GM12878 (cell line): ENCODE measurements around the gene CTNNA1. TPM values are rescaled to one million over a fixed set of nuclear protein-coding genes. Genes with fewer than 3 reads are reported as not detected.

Source experiments
- ATAC-seq: fragments of 200-7000 bp; cut with Tn5 transposase; 3 replicates; pipeline ENCODE4 v1.9.1; 2020; ENCODE audit warnings: mild to moderate bottlenecking, moderate library complexity
- BruUV-seq: library from RNA; stranded (reverse); fragments of 400-500 nt; replicated peaks from 2 replicates; lab custom pipeline; 2021; lab: Mats Ljungman, UMichigan
- CTCF ChIA-PET: fragments of 300-600 bp; sonication (Branson Sonifier 250); formaldehyde crosslinking; extraction: SDS; loops from one replicate; lab custom pipeline; 2021; ENCODE audit warnings: inconsistent platforms; lab: Yijun Ruan, JAX
- POLR2A ChIA-PET: fragments of 350-600 bp; formaldehyde crosslinking; extraction: SDS; loops from one replicate; lab custom pipeline; 2021; ENCODE audit warnings: inconsistent platforms; lab: Charles Lee
- RAD21 ChIA-PET: fragments of 300-600 bp; sonication (Branson Sonifier 250); formaldehyde crosslinking; loops from one replicate; lab custom pipeline; 2023; ENCODE audit warnings: antibody characterized with exemption; ENCODE audit not compliant: unreplicated experiment; lab: Charles Lee
- SMC1A ChIA-PET: fragments of 300-600 bp; sonication (Branson Sonifier 250); formaldehyde crosslinking; loops from one replicate; lab custom pipeline; 2023; ENCODE audit not compliant: unreplicated experiment, uncharacterized antibody; lab: Charles Lee
- DNase-seq: peaks from one replicate; pipeline ENCODE4 v3.0.0-alpha.2; 2011; ENCODE audit warnings: low read depth, low spot score
- FAIRE-seq: peaks from 3 replicates; lab custom pipeline; 2011; peaks lifted over from hg19 to GRCh38; lab: Jason Lieb, UNC
- H2AFZ ChIP-seq: 2 replicates; pipeline ENCODE4 v1.6.0; 2011; ENCODE audit warnings: low read depth, low read length, control low read depth; ENCODE audit not compliant: control insufficient read depth
- H3K27ac ChIP-seq: 2 replicates; pipeline ENCODE4 v1.5.1; 2011; ENCODE audit warnings: control low read depth; ENCODE audit not compliant: control insufficient read depth, insufficient read depth
- H3K27me3 ChIP-seq, 2 experiments: replicated peaks in 1 of 2; 2 replicates each; pipeline versions ENCODE4 v1.6.0 to v1.6.1; 2011; ENCODE audit warnings: low read length in 1 of 2; ENCODE audit not compliant: control insufficient read depth in 2 of 2, insufficient read depth in 2 of 2
- H3K36me3 ChIP-seq, 2 experiments: 2 replicates each; pipeline ENCODE4 v1.5.1; 2011; ENCODE audit warnings: low read length in 1 of 2; ENCODE audit not compliant: control insufficient read depth in 2 of 2, insufficient read depth in 2 of 2
- H3K4me1 ChIP-seq: 2 replicates; pipeline ENCODE4 v1.6.1; 2011; ENCODE audit warnings: mild to moderate bottlenecking, low read length, moderate library complexity, mixed read lengths; ENCODE audit not compliant: control insufficient read depth, insufficient read depth
- H3K4me2 ChIP-seq: 2 replicates; pipeline ENCODE4 v1.6.0; 2011; ENCODE audit warnings: control low read depth; ENCODE audit not compliant: control insufficient read depth, insufficient read depth
- H3K4me3 ChIP-seq: fragments of 200-600 bp; sonication (generic); 2 replicates; pipeline ENCODE4 v1.5.1; 2016
- H3K79me2 ChIP-seq: 2 replicates; pipeline ENCODE4 v1.6.0; 2011; ENCODE audit warnings: low read length; ENCODE audit not compliant: control insufficient read depth, insufficient read depth
- H3K9ac ChIP-seq: 2 replicates; pipeline ENCODE4 v1.8.0; 2011; ENCODE audit warnings: low read length, control low read depth, mixed read lengths; ENCODE audit not compliant: control insufficient read depth, insufficient read depth
- H3K9me3 ChIP-seq: replicated peaks from 3 replicates; pipeline ENCODE4 v1.5.1; 2011; ENCODE audit warnings: mild to moderate bottlenecking, low read length; ENCODE audit not compliant: control insufficient read depth, insufficient read depth
- H4K20me1 ChIP-seq: 2 replicates; pipeline ENCODE4 v1.6.0; 2011; ENCODE audit not compliant: control insufficient read depth, insufficient read depth
- CTCF ChIP-seq, 3 experiments: IDR thresholded peaks in 2 of 3; conservative IDR thresholded peaks in 1 of 3; 2 replicates each; pipeline ENCODE4 v1.5.1; 2011; ENCODE audit warnings: low read depth in 3 of 3, low read length in 3 of 3, mild to moderate bottlenecking in 3 of 3, control low read depth in 2 of 3, moderate library complexity in 2 of 3, inconsistent platforms in 1 of 3, mixed read lengths in 1 of 3; ENCODE audit not compliant: control insufficient read depth in 2 of 3, insufficient read depth in 1 of 3; ENCODE audit errors: extremely low read depth in 1 of 3
- EGR1 ChIP-seq, 2 experiments: IDR thresholded peaks; 1 replicate in 1 of 2; 2 replicates in 1 of 2; pipeline ENCODE4 v1.6.1; 2011 to 2012; ENCODE audit warnings: low read depth in 2 of 2, low read length in 2 of 2, borderline replicate concordance in 1 of 2, mild to moderate bottlenecking in 1 of 2, moderate library complexity in 1 of 2
- GATAD2B ChIP-seq: fragments of 450-650 bp; conservative IDR thresholded peaks from 2 replicates; pipeline ENCODE4 v1.6.1; 2017; ENCODE audit warnings: low read depth, mild to moderate bottlenecking, moderate library complexity
- HDAC2 ChIP-seq: fragments of 200-600 bp; sonication (generic); IDR thresholded peaks from 2 replicates; pipeline ENCODE4 v1.6.1; 2017
- HDAC6 ChIP-seq: fragments of 200-600 bp; sonication (generic); IDR thresholded peaks from one replicate; pipeline ENCODE4 v1.8.0; 2017; ENCODE audit warnings: antibody characterized with exemption; ENCODE audit not compliant: unreplicated experiment
- JUNB ChIP-seq: IDR thresholded peaks from 2 replicates; pipeline ENCODE4 v1.6.1; 2016; ENCODE audit warnings: antibody characterized with exemption, mild to moderate bottlenecking
- PAX8 ChIP-seq: fragments of 450-650 bp; IDR thresholded peaks from 2 replicates; pipeline ENCODE4 v1.6.1; 2017; ENCODE audit warnings: mild to moderate bottlenecking, moderate library complexity
- POU2F2 ChIP-seq: IDR thresholded peaks from 3 replicates; pipeline ENCODE4 v1.6.1; 2011; ENCODE audit warnings: low read depth, mild to moderate bottlenecking, low read length, borderline replicate concordance
- RBBP5 ChIP-seq: fragments of 200-600 bp; sonication (generic); conservative IDR thresholded peaks from 2 replicates; pipeline ENCODE4 v1.6.1; 2016
- SMARCA5 ChIP-seq: fragments of 450-650 bp; IDR thresholded peaks from 2 replicates; pipeline ENCODE4 v1.6.1; 2017; ENCODE audit warnings: mild to moderate bottlenecking
- SMC3 ChIP-seq: IDR thresholded peaks from 2 replicates; pipeline ENCODE4 v1.6.1; 2011; ENCODE audit warnings: low read length, improper control_type of control experiment, borderline replicate concordance
- SREBF2 ChIP-seq: IDR thresholded peaks from 2 replicates; pipeline ENCODE4 v1.6.1; 2012; ENCODE audit warnings: mild to moderate bottlenecking, low read length
- WRNIP1 ChIP-seq: IDR thresholded peaks from 2 replicates; pipeline ENCODE4 v1.6.1; 2011; ENCODE audit warnings: low read depth, low read length, improper control_type of control experiment, borderline replicate concordance
- ZNF274 ChIP-seq: IDR thresholded peaks from one replicate; pipeline ENCODE4 v1.8.0; 2011; ENCODE audit not compliant: insufficient read length, insufficient read depth
- WGBS: methylation state at CpG from one replicate; pipeline ENCODE4 v1.1.6; 2016; ENCODE audit warnings: low lambda C conversion rate; ENCODE audit not compliant: insufficient replicate concordance, insufficient coverage; ENCODE audit errors: missing lambda C conversion rate; 5-methylcytosine and 5-hydroxymethylcytosine counted together
- in situ Hi-C: fragments of 300-500 bp; cut with MboI; formaldehyde crosslinking; loops from 9 replicates; pipeline ENCODE4 v1.14.3; 2018; ENCODE audit warnings: mixed read lengths
- intact Hi-C: fragments of 100-400 bp; cut with micrococcal nuclease; formaldehyde crosslinking; loops from one replicate; pipeline ENCODE4 v1.14.2; 2022; ENCODE audit not compliant: unreplicated experiment
- polyA plus RNA-seq, 11 experiments: library from polyadenylated mRNA; depleted of rRNA in 4 of 11; unstranded in 6 of 11; stranded (reverse) in 5 of 11; fragments of >200 nt; fragmentation: Nextera tagmentation in 4 of 11; fragmentation: Illumina TruSeq in 1 of 11; extraction: Ambion mirVana in 4 of 11; extraction: Trizol in 1 of 11; gene quantifications; 1 replicate in 1 of 11; 2 replicates in 10 of 11; pipeline versions ENCODE4 v1.2.1 to v1.2.3, GENCODE V29; 2011 to 2016; ENCODE audit warnings: inconsistent platforms in 2 of 11, missing spikeins in 2 of 11, low read depth in 1 of 11
- total RNA-seq, 4 experiments: library from RNA; depleted of rRNA in 3 of 4; stranded (reverse); fragments of >200 nt in 3 of 4; fragmentation: Illumina TruSeq in 1 of 4; extraction: Trizol in 1 of 4; gene quantifications; 2 replicates each; pipeline versions ENCODE4 v1.2.1 to v1.2.3, GENCODE V29; 2013 to 2021

The CTNNA1 gene
- total and polyA plus RNA-seq, 10 of the 15 experiments (the other 5 are each of a cell fraction or from before 2014, with no cell fraction given) = 32.6 to 104 (median 57.7) TPM

- in situ Hi-C loops = no loop called here
- RAD21 ChIA-PET = no interaction called here
- no peaks in the 10 kb centered on the region for H3K36me3 ChIP-seq
- ATAC-seq = no peak
- TF ChIP-seq CTCF (IDR thresholded peaks at IDR 0.05 in 2 of 3, conservative IDR thresholded peaks at IDR 0.05 in 1 of 3; ENCODE audit: control insufficient read depth in 2 of 3, extremely low read depth in 1 of 3, insufficient read depth in 1 of 3, low read depth in 3 of 3, low read length in 3 of 3) (0 out of 6 replicates have a peak, but pooled peaks of 1 of the 3 experiments have one; percentile 2), SREBF2 (no peak)
- TF ChIP-seq, all 136 proteins: peak for 1
- ChIA-PET POLR2A (no interaction called here), SMC1A (interaction anchor here (1.6 kb wide), 1 partner anchor 78 kb away, joined by 4 read pairs; no protein-coding TSS in a partner anchor), CTCF (interaction anchor here (1.3 to 1.5 kb wide), 3 partner anchors 12 to 43 kb away, joined by 3 to 4 read pairs (median 4); no protein-coding TSS in a partner anchor)
- no peak for DNase-seq
- Histone ChIP-seq H3K79me2 (no peaks in the 10 kb centered on the region), H3K4me2 (no peak overlapping the region), H4K20me1 (no peaks in the 10 kb centered on the region), H3K27me3 (no peaks in the 10 kb centered on the region; a peak in 1 of 4 replicates), H3K9ac (no peak overlapping the region), H3K27ac (no peak overlapping the region), H2AFZ (no peak overlapping the region), H3K4me3 (no peak overlapping the region), H3K9me3 (peaks cover 2% of the 10 kb centered on the region; the same call in 2 of the 3 replicates), H3K4me1 (no peaks in the 10 kb centered on the region)
- BruUV-seq = no TSS peak
- intact Hi-C loops = no loop called here
- 100% methylated on average over 1 of the region's 1 CpG for WGBS
- no peak for FAIRE-seq
Measured at GRCh38 chr5:138867011-138867410, 113.8 kb downstream of the CTNNA1 start.

- no peak overlapping the region for H2AFZ ChIP-seq
- no peak overlapping the region for H3K27ac ChIP-seq
- no peaks in the 10 kb centered on the region; the same call in 1 of the 2 replicates for H3K79me2 ChIP-seq
- ChIA-PET POLR2A (interaction anchor here (0.7 kb wide), 1 partner anchor 329 kb away, joined by 3 read pairs; no protein-coding TSS in a partner anchor), CTCF (interaction anchor here (1.4 kb wide), 1 partner anchor 290 kb away, joined by 3 read pairs; no protein-coding TSS in a partner anchor), RAD21 (interaction anchor here (0.7 to 0.9 kb wide), 2 partner anchors 12 to 76 kb away, joined by 3 read pairs; no protein-coding TSS in a partner anchor), SMC1A (interaction anchor here (1.5 kb wide), 1 partner anchor 17 kb away, joined by 4 read pairs; no protein-coding TSS in a partner anchor)
- DNase-seq (no peak), FAIRE-seq (no peak), ATAC-seq (no peak)
- no peaks in the 10 kb centered on the region; the same call in 2 of the 3 replicates for H3K9me3 ChIP-seq
- no peak overlapping the region for H3K4me3 ChIP-seq
- intact Hi-C loops (no loop called here), in situ Hi-C loops (no loop called here)
- H3K27me3 ChIP-seq = no peaks in the 10 kb centered on the region; a peak in 1 of 4 replicates
- H3K9ac ChIP-seq = no peak overlapping the region
- WGBS = 100% methylated on average over 1 of the region's 1 CpG
- no peaks in the 10 kb centered on the region for H4K20me1 ChIP-seq
- no peaks in the 10 kb centered on the region for H3K4me1 ChIP-seq
- no peak overlapping the region for H3K4me2 ChIP-seq
- no TSS peak for BruUV-seq
- no peaks in the 10 kb centered on the region for H3K36me3 ChIP-seq
- TF ChIP-seq EGR1 (IDR thresholded peaks at IDR 0.05; ENCODE audit: borderline replicate concordance in 1 of 2, low read depth in 2 of 2, low read length in 2 of 2) = no peak
- TF ChIP-seq SMC3 = no peak
- no peak for TF ChIP-seq WRNIP1
- TF ChIP-seq RBBP5 = no peak
- TF ChIP-seq PAX8 = no peak
- TF ChIP-seq POU2F2 = no peak
- TF ChIP-seq GATAD2B = no peak
- no peak for TF ChIP-seq HDAC6
- no peak for TF ChIP-seq ZNF274
- TF ChIP-seq HDAC2 = no peak
- no peak for TF ChIP-seq JUNB
- TF ChIP-seq SMARCA5 = no peak
Measured at GRCh38 chr5:138869038-138869437, 115.8 kb downstream of the CTNNA1 start.
